AG04449 (cell line): ENCODE measurements around the gene SH3RF1.
A peak's percentile ranks its signal among the peaks of the same experiment; 100 is the strongest.

Experiments
- CTCF ChIA-PET: fragments of 350-600 bp; formaldehyde crosslinking; extraction: SDS; loops from one replicate; lab custom pipeline; 2021; ENCODE audit warnings: antibody characterized with exemption; lab: Yijun Ruan, JAX
- POLR2A ChIA-PET: fragments of 400-600, 350-600 bp; formaldehyde crosslinking; extraction: SDS; loops from one replicate; lab custom pipeline; 2020; ENCODE audit warnings: antibody characterized with exemption, inconsistent platforms; lab: Yijun Ruan, JAX
- DNase-seq: peaks from one replicate; pipeline ENCODE4 v3.0.0-alpha.2; 2010; ENCODE audit warnings: low read depth, low spot score
- H3K4me3 ChIP-seq: 2 replicates; pipeline ENCODE4 v1.5.1; 2011; ENCODE audit warnings: low read depth, mild to moderate bottlenecking, control low read depth, low read length
- TF ChIP-seq, protein P1 (sequence below): IDR thresholded peaks from one replicate; pipeline ENCODE4 v1.5.1; 2011; ENCODE audit warnings: mild to moderate bottlenecking, moderate library complexity, low read length, control low read depth, inconsistent platforms; ENCODE audit not compliant: insufficient read depth; ENCODE audit errors: missing control alignments

The SH3RF1 gene

DNA sequence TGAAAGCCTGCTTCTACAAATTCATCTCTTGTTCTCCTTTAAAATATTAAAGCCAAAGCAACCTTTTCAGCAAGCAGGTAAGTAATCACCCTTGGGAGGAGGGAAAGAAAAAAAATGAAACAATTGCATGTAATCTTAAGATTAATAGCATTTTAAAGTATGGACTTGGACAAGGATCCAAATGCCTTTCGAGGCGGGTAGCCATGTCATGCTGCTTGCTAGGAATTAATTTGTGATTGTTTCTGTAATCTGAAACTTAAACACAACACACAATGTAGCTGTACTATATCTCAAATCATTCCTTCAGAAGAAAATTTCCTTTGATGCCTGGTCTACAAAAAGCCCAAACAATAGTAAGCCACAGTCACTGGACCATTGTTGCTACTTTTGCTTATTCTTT lies 148.3 kb downstream of the SH3RF1 start:
- ChIA-PET POLR2A (no interaction called here), CTCF (no interaction called here)
- no peak overlapping the region for H3K4me3 ChIP-seq
- no peak for DNase-seq
- TF ChIP-seq, protein P1, sequence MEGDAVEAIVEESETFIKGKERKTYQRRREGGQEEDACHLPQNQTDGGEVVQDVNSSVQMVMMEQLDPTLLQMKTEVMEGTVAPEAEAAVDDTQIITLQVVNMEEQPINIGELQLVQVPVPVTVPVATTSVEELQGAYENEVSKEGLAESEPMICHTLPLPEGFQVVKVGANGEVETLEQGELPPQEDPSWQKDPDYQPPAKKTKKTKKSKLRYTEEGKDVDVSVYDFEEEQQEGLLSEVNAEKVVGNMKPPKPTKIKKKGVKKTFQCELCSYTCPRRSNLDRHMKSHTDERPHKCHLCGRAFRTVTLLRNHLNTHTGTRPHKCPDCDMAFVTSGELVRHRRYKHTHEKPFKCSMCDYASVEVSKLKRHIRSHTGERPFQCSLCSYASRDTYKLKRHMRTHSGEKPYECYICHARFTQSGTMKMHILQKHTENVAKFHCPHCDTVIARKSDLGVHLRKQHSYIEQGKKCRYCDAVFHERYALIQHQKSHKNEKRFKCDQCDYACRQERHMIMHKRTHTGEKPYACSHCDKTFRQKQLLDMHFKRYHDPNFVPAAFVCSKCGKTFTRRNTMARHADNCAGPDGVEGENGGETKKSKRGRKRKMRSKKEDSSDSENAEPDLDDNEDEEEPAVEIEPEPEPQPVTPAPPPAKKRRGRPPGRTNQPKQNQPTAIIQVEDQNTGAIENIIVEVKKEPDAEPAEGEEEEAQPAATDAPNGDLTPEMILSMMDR = no peak

DNA sequence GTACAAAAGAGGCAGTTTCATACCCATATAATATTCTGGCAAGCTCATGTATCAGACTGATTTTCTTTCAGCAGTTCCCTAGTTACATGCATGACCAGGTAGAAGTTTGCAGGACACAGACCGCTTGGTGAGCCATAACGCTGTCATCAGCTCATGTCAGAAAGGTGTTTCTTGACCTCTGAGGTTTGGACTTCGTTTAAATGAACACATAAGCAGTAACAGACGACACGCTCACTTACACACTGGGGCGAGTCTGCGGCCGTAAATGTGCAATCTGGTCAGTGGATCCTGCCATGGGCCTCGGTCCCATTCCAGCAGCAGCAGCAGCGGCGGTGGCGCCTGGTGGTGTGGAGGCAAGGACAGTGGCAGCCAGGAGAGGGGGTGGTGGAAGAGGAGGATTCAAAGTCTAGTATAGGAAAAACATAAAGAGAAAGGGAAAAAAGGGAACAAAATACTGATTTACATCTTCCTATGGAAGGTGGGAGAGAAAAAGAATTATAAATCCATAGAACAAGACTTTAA lies 148.8 kb downstream of the SH3RF1 start:
- TF ChIP-seq, protein P1 = no peak
- H3K4me3 ChIP-seq = no peak overlapping the region
- no peak for DNase-seq
- ChIA-PET CTCF (no interaction called here), POLR2A (no interaction called here)

- ChIA-PET CTCF (interaction anchor here (1.0 kb wide), 1 partner anchor 365 kb away, joined by 3 read pairs; no protein-coding TSS in a partner anchor), POLR2A (no interaction called here)
- no peak for DNase-seq
- TF ChIP-seq, protein P1 = no peak
- no peak overlapping the region for H3K4me3 ChIP-seq
Observed at GRCh38 chr4:169120624-169121023, 150.1 kb downstream of the SH3RF1 start.

- POLR2A ChIA-PET = no interaction called here
- CTCF ChIA-PET = no interaction called here
- TF ChIP-seq, protein P1 = no peak
- no peak overlapping the region for H3K4me3 ChIP-seq
- no peak for DNase-seq
Observed at GRCh38 chr4:169119536-169119935, 151.2 kb downstream of the SH3RF1 start.

DNA sequence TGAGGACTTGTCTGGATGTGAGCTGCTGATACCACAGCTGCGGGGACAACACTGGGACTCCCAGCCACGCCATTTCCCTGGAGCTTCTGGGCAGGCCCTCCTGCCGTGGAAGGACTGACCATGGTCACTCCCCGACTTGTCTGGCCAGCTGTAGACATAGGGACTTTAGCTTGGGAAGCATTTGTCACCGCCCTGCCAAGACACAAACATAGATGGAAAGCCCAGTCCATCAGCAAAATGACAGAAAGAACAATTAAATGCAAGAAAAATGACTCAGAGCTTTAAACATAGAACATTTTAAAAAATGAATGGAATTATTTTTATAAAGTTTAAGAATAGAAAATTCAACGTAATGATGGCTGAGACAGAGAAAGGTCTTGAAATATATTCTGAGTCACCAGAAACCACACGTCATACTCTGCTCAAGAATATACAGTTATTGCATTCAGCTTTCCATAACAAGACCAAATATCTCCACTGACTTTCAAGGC lies 153.1 kb downstream of the SH3RF1 start:
- ChIA-PET CTCF (interaction anchor here (0.9 to 2.2 kb wide), 4 partner anchors 11 to 368 kb away, joined by 4 to 5 read pairs (median 4); no protein-coding TSS in a partner anchor), POLR2A (interaction anchor here (0.6 to 1.7 kb wide), 3 partner anchors 151 to 470 kb away, joined by 3 to 5 read pairs (median 5); no protein-coding TSS in a partner anchor)
- H3K4me3 ChIP-seq = no peak overlapping the region
- peak; percentile 79 for DNase-seq
- TF ChIP-seq, protein P1 = no peak

- DNase-seq = no peak
- ChIA-PET POLR2A (interaction anchor here (0.6 to 1.1 kb wide), 3 partner anchors 134 to 302 kb away, joined by 3 read pairs; no protein-coding TSS in a partner anchor), CTCF (interaction anchor here (0.6 to 2.2 kb wide), 13 partner anchors 11 to 370 kb away, joined by 3 to 15 read pairs (median 5); partner anchors contain the start of gene CBR4)
- TF ChIP-seq, protein P1 = no peak
- H3K4me3 ChIP-seq = no peak overlapping the region
Observed at GRCh38 chr4:169116270-169116901, 154.4 kb downstream of the SH3RF1 start.
